PFSK-1 (cell line): ENCODE data around the gene TKFC.

Experiments
- FOXP2 ChIP-seq: optimal IDR thresholded peaks from 2 replicates; pipeline ENCODE3; 2011; ENCODE audit warnings: borderline replicate concordance, control low read depth, inconsistent platforms; ENCODE audit not compliant: insufficient read depth; ENCODE audit errors: extremely low read length, extremely low read depth
- POLR2AphosphoS5 ChIP-seq: IDR thresholded peaks from 2 replicates; pipeline ENCODE4 v1.6.1; 2012; ENCODE audit warnings: low read depth, mild to moderate bottlenecking, control low read depth, low read length, moderate library complexity
- SIN3A ChIP-seq: IDR thresholded peaks from 2 replicates; pipeline ENCODE4 v1.6.1; 2012; ENCODE audit warnings: mild to moderate bottlenecking, low read length, moderate library complexity, borderline replicate concordance; ENCODE audit not compliant: insufficient read depth
- TAF1 ChIP-seq: IDR thresholded peaks from 2 replicates; pipeline ENCODE4 v1.6.1; 2012; ENCODE audit warnings: low read length, control low read depth, borderline replicate concordance; ENCODE audit not compliant: insufficient read depth
- TF ChIP-seq, protein P1 (sequence below), 2 experiments: IDR thresholded peaks; 2 replicates each; pipeline versions ENCODE4 v1.6.1 to v1.8.0; 2011 to 2012; ENCODE audit warnings: low read depth in 2 of 2, low read length in 2 of 2, control low read depth in 1 of 2, inconsistent platforms in 1 of 2, mild to moderate bottlenecking in 1 of 2, moderate library complexity in 1 of 2; ENCODE audit not compliant: insufficient read depth in 1 of 2

Gene TKFC

GRCh38 chr11:61357233-61357893 is 24.3 kb downstream of the TKFC start:
- TF ChIP-seq FOXP2 (no peak), SIN3A (no peak), POLR2AphosphoS5 (no peak), TAF1 (no peak)
- TF ChIP-seq, protein P1, sequence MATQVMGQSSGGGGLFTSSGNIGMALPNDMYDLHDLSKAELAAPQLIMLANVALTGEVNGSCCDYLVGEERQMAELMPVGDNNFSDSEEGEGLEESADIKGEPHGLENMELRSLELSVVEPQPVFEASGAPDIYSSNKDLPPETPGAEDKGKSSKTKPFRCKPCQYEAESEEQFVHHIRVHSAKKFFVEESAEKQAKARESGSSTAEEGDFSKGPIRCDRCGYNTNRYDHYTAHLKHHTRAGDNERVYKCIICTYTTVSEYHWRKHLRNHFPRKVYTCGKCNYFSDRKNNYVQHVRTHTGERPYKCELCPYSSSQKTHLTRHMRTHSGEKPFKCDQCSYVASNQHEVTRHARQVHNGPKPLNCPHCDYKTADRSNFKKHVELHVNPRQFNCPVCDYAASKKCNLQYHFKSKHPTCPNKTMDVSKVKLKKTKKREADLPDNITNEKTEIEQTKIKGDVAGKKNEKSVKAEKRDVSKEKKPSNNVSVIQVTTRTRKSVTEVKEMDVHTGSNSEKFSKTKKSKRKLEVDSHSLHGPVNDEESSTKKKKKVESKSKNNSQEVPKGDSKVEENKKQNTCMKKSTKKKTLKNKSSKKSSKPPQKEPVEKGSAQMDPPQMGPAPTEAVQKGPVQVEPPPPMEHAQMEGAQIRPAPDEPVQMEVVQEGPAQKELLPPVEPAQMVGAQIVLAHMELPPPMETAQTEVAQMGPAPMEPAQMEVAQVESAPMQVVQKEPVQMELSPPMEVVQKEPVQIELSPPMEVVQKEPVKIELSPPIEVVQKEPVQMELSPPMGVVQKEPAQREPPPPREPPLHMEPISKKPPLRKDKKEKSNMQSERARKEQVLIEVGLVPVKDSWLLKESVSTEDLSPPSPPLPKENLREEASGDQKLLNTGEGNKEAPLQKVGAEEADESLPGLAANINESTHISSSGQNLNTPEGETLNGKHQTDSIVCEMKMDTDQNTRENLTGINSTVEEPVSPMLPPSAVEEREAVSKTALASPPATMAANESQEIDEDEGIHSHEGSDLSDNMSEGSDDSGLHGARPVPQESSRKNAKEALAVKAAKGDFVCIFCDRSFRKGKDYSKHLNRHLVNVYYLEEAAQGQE (IDR thresholded peaks at IDR 0.05; ENCODE audit: insufficient read depth in 1 of 2, low read depth in 2 of 2, low read length in 2 of 2), result no peak

DNA sequence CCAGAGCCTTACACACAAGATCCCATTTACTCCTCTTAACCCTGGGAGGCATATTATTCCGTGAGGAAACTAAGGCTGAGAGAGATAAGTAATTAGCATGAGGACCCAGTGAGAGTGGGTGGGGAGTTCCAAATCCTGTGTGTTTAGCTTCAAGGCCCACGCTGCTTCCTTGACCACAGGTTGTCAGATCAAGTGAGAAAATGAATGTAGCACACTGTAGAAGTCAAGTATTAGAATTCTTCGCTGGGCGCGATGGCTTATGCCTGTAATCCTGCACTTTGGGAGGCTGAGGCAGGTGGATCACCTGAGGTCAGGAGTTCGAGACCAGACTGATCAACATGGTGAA is 24.8 kb downstream of the TKFC start:
- TF ChIP-seq, protein P1 (IDR thresholded peaks at IDR 0.05; ENCODE audit: insufficient read depth in 1 of 2, low read depth in 2 of 2, low read length in 2 of 2), result no peak
- no peak for TF ChIP-seq TAF1
- no peak for TF ChIP-seq POLR2AphosphoS5
- TF ChIP-seq FOXP2, result no peak
- no peak for TF ChIP-seq SIN3A

- TF ChIP-seq SIN3A (no peak), FOXP2 (no peak), POLR2AphosphoS5 (no peak), TAF1 (no peak)
- TF ChIP-seq, protein P1 (IDR thresholded peaks at IDR 0.05; ENCODE audit: insufficient read depth in 1 of 2, low read depth in 2 of 2, low read length in 2 of 2), result no peak
Measured at GRCh38 chr11:61358566-61358965, 25.5 kb downstream of the TKFC start.

GRCh38 chr11:61359516-61359915 is 26.5 kb downstream of the TKFC start:
- TF ChIP-seq POLR2AphosphoS5 (no peak), SIN3A (no peak), FOXP2 (no peak), TAF1 (no peak)
- TF ChIP-seq, protein P1 (IDR thresholded peaks at IDR 0.05; ENCODE audit: insufficient read depth in 1 of 2, low read depth in 2 of 2, low read length in 2 of 2), result no peak
